Measurements from ENCODE around the gene CASP2.

CASP2 gene

DNA sequence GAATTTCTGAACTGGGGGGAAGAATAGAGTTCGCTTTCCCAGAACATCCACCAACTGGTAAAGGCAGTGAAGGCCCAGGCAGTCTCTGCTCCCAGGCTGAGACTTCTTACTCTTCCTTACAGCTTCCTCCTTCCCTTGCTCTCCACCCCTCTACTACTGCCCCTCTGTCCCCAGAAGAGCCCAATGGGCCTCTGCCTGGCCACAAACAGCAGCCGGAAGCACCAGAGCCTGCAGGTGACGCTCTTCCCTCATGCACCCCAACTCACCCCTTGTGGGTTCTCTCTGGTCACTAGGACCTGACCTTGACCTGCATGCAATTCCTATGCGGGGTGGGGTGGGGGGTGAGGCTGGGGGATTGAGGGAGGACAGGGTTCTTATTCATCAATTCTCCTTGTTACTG, 57.9 kb downstream of the CASP2 start:
- TF ChIP-seq, protein P1, sequence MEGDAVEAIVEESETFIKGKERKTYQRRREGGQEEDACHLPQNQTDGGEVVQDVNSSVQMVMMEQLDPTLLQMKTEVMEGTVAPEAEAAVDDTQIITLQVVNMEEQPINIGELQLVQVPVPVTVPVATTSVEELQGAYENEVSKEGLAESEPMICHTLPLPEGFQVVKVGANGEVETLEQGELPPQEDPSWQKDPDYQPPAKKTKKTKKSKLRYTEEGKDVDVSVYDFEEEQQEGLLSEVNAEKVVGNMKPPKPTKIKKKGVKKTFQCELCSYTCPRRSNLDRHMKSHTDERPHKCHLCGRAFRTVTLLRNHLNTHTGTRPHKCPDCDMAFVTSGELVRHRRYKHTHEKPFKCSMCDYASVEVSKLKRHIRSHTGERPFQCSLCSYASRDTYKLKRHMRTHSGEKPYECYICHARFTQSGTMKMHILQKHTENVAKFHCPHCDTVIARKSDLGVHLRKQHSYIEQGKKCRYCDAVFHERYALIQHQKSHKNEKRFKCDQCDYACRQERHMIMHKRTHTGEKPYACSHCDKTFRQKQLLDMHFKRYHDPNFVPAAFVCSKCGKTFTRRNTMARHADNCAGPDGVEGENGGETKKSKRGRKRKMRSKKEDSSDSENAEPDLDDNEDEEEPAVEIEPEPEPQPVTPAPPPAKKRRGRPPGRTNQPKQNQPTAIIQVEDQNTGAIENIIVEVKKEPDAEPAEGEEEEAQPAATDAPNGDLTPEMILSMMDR (IDR thresholded peaks at IDR 0.05; ENCODE audit: low read depth, low read length) = no peak
- H3K4me3 ChIP-seq (ENCODE audit: low read depth, low read length) = no peak overlapping the region

DNA sequence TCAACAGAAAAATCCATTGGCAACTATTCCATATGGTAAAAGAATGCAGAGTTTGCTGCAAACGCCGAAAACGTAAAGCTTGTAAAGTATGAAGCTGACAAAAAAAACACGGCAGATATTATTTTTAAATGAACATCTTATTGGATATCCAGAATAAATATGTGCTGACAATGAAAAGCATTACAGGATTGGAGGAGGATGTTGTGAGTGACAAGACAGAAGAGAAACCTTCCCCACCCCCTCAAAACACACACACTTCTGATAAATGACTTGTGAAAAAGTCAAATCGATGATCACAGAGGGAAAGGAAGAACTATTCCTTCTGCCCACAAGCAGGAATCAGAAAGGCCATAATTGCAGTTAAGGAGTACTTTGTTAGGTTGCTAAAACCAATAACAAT, 59.8 kb downstream of the CASP2 start:
- no peak overlapping the region for H3K4me3 ChIP-seq (ENCODE audit: low read depth, low read length)
- TF ChIP-seq, protein P1 (IDR thresholded peaks at IDR 0.05; ENCODE audit: low read depth, low read length) = no peak

DNA sequence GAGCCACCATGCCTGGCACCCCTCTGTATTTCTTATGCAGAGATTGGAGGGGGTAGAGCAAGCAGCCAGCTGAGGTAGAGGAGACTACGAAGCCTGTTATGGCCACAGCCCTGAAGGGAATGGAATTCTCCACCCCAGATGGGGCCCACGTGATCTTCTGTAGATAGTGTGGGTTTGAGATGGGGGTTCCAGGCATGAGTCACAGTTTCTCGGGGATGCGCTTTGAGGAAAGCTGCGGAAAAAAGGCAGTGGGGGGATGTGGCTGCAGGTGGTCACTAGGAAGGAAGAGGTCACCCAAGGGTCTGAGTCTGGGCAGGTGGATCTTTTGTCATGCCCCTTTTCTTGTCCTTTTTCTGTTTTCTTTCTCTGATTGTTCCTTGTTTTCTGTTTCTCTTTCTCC, 62.9 kb downstream of the CASP2 start:
- no peak overlapping the region for H3K4me3 ChIP-seq (ENCODE audit: low read depth, low read length)
- TF ChIP-seq, protein P1 (IDR thresholded peaks at IDR 0.05; ENCODE audit: low read depth, low read length) = no peak

DNA sequence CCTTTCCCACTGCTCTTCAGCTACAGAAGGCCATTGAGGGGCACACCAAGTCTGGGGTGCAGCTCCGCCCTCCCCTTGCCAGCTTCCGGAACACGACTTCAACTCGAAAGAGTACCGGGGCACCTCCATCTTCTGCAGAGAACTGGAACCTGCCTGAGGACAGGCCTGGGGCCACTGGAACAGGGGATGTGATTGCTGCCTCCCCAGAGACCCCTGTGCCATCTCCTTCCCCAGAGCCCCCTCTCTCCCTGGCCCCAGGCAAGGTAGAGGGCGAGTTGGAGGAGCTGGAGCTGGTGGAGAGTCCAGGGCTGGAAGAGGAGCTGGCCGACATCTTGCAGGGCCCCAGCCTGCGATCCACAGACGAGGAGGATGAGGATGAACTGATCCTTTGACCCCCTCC, 63.4 kb downstream of the CASP2 start:
- TF ChIP-seq, protein P1 (IDR thresholded peaks at IDR 0.05; ENCODE audit: low read depth, low read length) = no peak
- no peak overlapping the region for H3K4me3 ChIP-seq (ENCODE audit: low read depth, low read length)

DNA sequence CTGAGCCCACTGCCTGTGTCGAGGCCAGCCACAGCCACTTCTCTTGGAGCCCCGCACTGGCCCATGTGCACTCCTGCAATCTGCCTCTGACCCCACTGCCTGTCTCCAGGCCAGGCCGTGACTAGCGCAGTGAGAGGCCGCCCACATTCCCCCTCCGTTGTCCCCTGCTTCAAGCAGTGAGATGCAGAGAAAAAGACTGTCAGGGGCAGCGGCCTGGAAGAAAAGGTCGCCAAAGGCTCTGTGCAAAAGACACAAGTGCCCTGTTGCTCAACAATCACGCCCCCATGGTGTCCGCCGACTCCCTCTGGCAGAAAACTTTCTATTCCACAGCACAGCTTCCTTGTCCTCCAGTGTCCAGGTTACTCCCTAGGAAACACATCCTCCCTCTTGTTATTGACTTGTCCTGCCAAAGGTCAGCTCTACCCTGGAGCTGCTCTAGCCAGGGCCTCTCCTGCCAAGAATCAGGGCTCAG, 64.4 kb downstream of the CASP2 start:
- TF ChIP-seq, protein P1 (IDR thresholded peaks at IDR 0.05; ENCODE audit: low read depth, low read length) = no peak
- no peak overlapping the region for H3K4me3 ChIP-seq (ENCODE audit: low read depth, low read length)

DNA sequence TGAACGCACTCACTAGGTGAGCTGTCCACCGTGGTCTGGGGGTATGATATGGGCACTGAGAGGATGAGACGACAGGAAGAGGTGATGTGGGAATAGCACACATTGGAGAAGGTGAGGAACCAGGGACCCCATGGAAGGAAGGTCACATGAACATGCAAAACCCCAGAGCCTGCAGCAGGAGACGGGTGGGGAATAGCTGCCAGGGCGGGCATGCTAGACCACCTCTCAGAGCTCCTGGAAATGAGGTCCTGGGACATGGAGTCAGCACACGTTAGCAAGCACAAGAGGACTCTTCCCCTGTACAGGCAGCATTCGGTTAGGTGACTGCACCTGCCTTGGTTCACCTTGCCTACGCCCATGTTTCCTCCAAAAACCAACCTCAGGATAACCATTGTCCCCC, 66.2 kb downstream of the CASP2 start:
- TF ChIP-seq, protein P1 (IDR thresholded peaks at IDR 0.05; ENCODE audit: low read depth, low read length) = no peak
- H3K4me3 ChIP-seq (ENCODE audit: low read depth, low read length) = no peak overlapping the region

DNA sequence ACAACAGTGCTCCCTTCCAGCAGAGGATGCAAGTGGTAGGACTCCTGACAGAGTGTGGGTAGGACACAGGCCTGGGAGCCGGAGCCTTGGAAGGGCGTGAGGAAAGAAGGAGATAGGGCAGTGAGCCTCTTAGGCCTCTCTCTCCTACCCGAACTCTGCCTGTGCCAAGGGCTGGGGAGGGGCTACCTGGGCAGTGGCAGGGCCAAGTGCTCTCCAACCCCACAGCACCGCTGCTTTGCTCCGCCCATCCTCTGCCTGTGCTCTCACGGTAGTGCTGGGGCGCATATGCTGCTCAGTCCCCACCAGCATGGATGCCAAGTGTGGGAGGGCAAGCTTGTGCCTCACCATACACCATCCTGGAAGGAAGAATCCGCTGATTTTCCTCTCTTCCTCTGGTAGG, 66.8 kb downstream of the CASP2 start:
- H3K4me3 ChIP-seq (ENCODE audit: low read depth, low read length) = no peak overlapping the region
- TF ChIP-seq, protein P1 (IDR thresholded peaks at IDR 0.05; ENCODE audit: low read depth, low read length) = no peak

All from WI38 (cell line).